GM12878 (cell line): Measurements from ENCODE around the gene TMEM40. TPM values are rescaled to one million over a fixed set of nuclear protein-coding genes. Genes with fewer than 3 reads are reported as not detected.
"Not testable (repeated sequence)": the region's sequence is repeated elsewhere in the genome, so short reads cannot be mapped to it uniquely, and the experiment has no call there.

Experiments used
- ATAC-seq: fragments of 200-7000 bp; cut with Tn5 transposase; 3 replicates; pipeline ENCODE4 v1.9.1; 2020; ENCODE audit warnings: mild to moderate bottlenecking, moderate library complexity
- BruUV-seq: library from RNA; stranded (reverse); fragments of 400-500 nt; replicated peaks from 2 replicates; lab custom pipeline; 2021; lab: Mats Ljungman, UMichigan
- CTCF ChIA-PET: fragments of 300-600 bp; sonication (Branson Sonifier 250); formaldehyde crosslinking; extraction: SDS; loops from one replicate; lab custom pipeline; 2021; ENCODE audit warnings: inconsistent platforms; lab: Yijun Ruan, JAX
- POLR2A ChIA-PET: fragments of 350-600 bp; formaldehyde crosslinking; extraction: SDS; loops from one replicate; lab custom pipeline; 2021; ENCODE audit warnings: inconsistent platforms; lab: Charles Lee
- RAD21 ChIA-PET: fragments of 300-600 bp; sonication (Branson Sonifier 250); formaldehyde crosslinking; loops from one replicate; lab custom pipeline; 2023; ENCODE audit warnings: antibody characterized with exemption; ENCODE audit not compliant: unreplicated experiment; lab: Charles Lee
- SMC1A ChIA-PET: fragments of 300-600 bp; sonication (Branson Sonifier 250); formaldehyde crosslinking; loops from one replicate; lab custom pipeline; 2023; ENCODE audit not compliant: unreplicated experiment, uncharacterized antibody; lab: Charles Lee
- DNase-seq: peaks from one replicate; pipeline ENCODE4 v3.0.0-alpha.2; 2011; ENCODE audit warnings: low read depth, low spot score
- FAIRE-seq: peaks from 3 replicates; lab custom pipeline; 2011; peaks lifted over from hg19 to GRCh38; lab: Jason Lieb, UNC
- H2AFZ ChIP-seq: 2 replicates; pipeline ENCODE4 v1.6.0; 2011; ENCODE audit warnings: low read depth, low read length, control low read depth; ENCODE audit not compliant: control insufficient read depth
- H3K27ac ChIP-seq: 2 replicates; pipeline ENCODE4 v1.5.1; 2011; ENCODE audit warnings: control low read depth; ENCODE audit not compliant: control insufficient read depth, insufficient read depth
- H3K27me3 ChIP-seq, 2 experiments: replicated peaks in 1 of 2; 2 replicates each; pipeline versions ENCODE4 v1.6.0 to v1.6.1; 2011; ENCODE audit warnings: low read length in 1 of 2; ENCODE audit not compliant: control insufficient read depth in 2 of 2, insufficient read depth in 2 of 2
- H3K36me3 ChIP-seq, 2 experiments: 2 replicates each; pipeline ENCODE4 v1.5.1; 2011; ENCODE audit warnings: low read length in 1 of 2; ENCODE audit not compliant: control insufficient read depth in 2 of 2, insufficient read depth in 2 of 2
- H3K4me1 ChIP-seq: 2 replicates; pipeline ENCODE4 v1.6.1; 2011; ENCODE audit warnings: mild to moderate bottlenecking, low read length, moderate library complexity, mixed read lengths; ENCODE audit not compliant: control insufficient read depth, insufficient read depth
- H3K4me2 ChIP-seq: 2 replicates; pipeline ENCODE4 v1.6.0; 2011; ENCODE audit warnings: control low read depth; ENCODE audit not compliant: control insufficient read depth, insufficient read depth
- H3K4me3 ChIP-seq: fragments of 200-600 bp; sonication (generic); 2 replicates; pipeline ENCODE4 v1.5.1; 2016
- H3K79me2 ChIP-seq: 2 replicates; pipeline ENCODE4 v1.6.0; 2011; ENCODE audit warnings: low read length; ENCODE audit not compliant: control insufficient read depth, insufficient read depth
- H3K9ac ChIP-seq: 2 replicates; pipeline ENCODE4 v1.8.0; 2011; ENCODE audit warnings: low read length, control low read depth, mixed read lengths; ENCODE audit not compliant: control insufficient read depth, insufficient read depth
- H3K9me3 ChIP-seq: replicated peaks from 3 replicates; pipeline ENCODE4 v1.5.1; 2011; ENCODE audit warnings: mild to moderate bottlenecking, low read length; ENCODE audit not compliant: control insufficient read depth, insufficient read depth
- H4K20me1 ChIP-seq: 2 replicates; pipeline ENCODE4 v1.6.0; 2011; ENCODE audit not compliant: control insufficient read depth, insufficient read depth
- CREM ChIP-seq: IDR thresholded peaks from 2 replicates; pipeline ENCODE4 v1.6.1; 2014; ENCODE audit warnings: antibody characterized with exemption, low read depth
- EZH2 ChIP-seq: IDR thresholded peaks from 2 replicates; pipeline ENCODE4 v1.6.1; 2012; ENCODE audit warnings: low read depth, mild to moderate bottlenecking, control low read depth, inconsistent platforms, low read length, borderline replicate concordance; ENCODE audit not compliant: control insufficient read depth
- FOXK2 ChIP-seq: fragments of 450-650 bp; IDR thresholded peaks from 2 replicates; pipeline ENCODE4 v1.6.1; 2017; ENCODE audit warnings: mild to moderate bottlenecking, moderate library complexity
- NFIC ChIP-seq: IDR thresholded peaks from 2 replicates; pipeline ENCODE4 v1.6.1; 2012; ENCODE audit warnings: low read depth, mild to moderate bottlenecking, inconsistent platforms, low read length, moderate library complexity
- WGBS: methylation state at CpG from one replicate; pipeline ENCODE4 v1.1.6; 2016; ENCODE audit warnings: low lambda C conversion rate; ENCODE audit not compliant: insufficient replicate concordance, insufficient coverage; ENCODE audit errors: missing lambda C conversion rate; 5-methylcytosine and 5-hydroxymethylcytosine counted together
- in situ Hi-C: fragments of 300-500 bp; cut with MboI; formaldehyde crosslinking; loops from 9 replicates; pipeline ENCODE4 v1.14.3; 2018; ENCODE audit warnings: mixed read lengths
- intact Hi-C: fragments of 100-400 bp; cut with micrococcal nuclease; formaldehyde crosslinking; loops from one replicate; pipeline ENCODE4 v1.14.2; 2022; ENCODE audit not compliant: unreplicated experiment
- polyA plus RNA-seq, 11 experiments: library from polyadenylated mRNA; depleted of rRNA in 4 of 11; unstranded in 6 of 11; stranded (reverse) in 5 of 11; fragments of >200 nt; fragmentation: Nextera tagmentation in 4 of 11; fragmentation: Illumina TruSeq in 1 of 11; extraction: Ambion mirVana in 4 of 11; extraction: Trizol in 1 of 11; gene quantifications; 1 replicate in 1 of 11; 2 replicates in 10 of 11; pipeline versions ENCODE4 v1.2.1 to v1.2.3, GENCODE V29; 2011 to 2016; ENCODE audit warnings: inconsistent platforms in 2 of 11, missing spikeins in 2 of 11, low read depth in 1 of 11
- total RNA-seq, 4 experiments: library from RNA; depleted of rRNA in 3 of 4; stranded (reverse); fragments of >200 nt in 3 of 4; fragmentation: Illumina TruSeq in 1 of 4; extraction: Trizol in 1 of 4; gene quantifications; 2 replicates each; pipeline versions ENCODE4 v1.2.1 to v1.2.3, GENCODE V29; 2013 to 2021

TMEM40 gene
- total and polyA plus RNA-seq, 10 of the 15 experiments (the other 5 are each of a cell fraction or from before 2014, with no cell fraction given): 0.10 to 0.46 (median 0.27) TPM; not detected in 3

DNA sequence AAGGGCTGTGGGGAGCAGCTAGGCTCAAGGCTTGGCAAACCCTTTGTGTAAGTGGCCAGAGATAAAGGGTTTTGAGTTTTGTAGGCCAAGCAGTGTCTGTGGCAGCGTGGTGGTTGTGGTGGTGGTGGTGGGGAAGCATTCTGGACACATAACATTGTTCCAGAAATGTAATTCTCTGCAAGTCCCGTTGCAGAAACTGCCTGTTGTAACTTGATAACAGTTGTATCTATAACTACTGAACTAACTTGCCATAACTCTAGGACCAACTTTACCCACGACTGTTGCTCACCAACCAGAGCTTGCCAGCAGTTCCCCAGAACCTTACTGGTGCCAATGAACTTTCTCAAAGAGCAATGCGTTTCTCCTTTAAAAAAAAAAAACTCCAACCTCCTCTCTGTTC lies 18.1 kb upstream of the TMEM40 start:
- intact Hi-C loops: no loop called here
- CTCF ChIA-PET: no interaction called here
- no peak for FAIRE-seq

DNA sequence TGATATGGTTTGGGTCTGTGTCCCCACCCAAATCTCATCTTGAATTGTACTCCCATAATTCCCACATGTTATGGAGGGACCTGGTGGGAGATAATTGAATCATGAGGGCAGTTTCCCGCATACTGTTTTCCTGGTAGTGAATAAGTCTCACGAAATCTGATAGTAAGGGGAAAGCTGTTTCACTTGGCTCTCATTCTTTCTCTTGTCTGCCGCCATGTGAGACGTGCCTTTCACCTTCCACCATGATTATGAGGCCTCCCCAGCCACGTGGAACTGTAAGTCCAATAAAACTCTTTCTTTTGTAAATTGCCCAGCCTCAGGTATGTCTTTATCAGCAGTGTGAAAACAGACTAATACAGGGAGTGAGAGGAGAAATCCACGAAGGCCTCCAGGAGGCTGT lies 16.9 kb upstream of the TMEM40 start:
- 33% methylated on average over 6 of the region's 6 CpGs for WGBS
- intact Hi-C loops, H3K79me2 ChIP-seq, H3K9ac ChIP-seq, H3K9me3 ChIP-seq, H3K4me1 ChIP-seq, BruUV-seq, POLR2A ChIA-PET, H3K4me3 ChIP-seq, ATAC-seq, SMC1A ChIA-PET, H3K36me3 ChIP-seq, H4K20me1 ChIP-seq, H2AFZ ChIP-seq, in situ Hi-C loops, DNase-seq, H3K27ac ChIP-seq, H3K27me3 ChIP-seq, H3K4me2 ChIP-seq, FAIRE-seq, RAD21 ChIA-PET: not testable (repeated sequence)
- CTCF ChIA-PET: interaction anchor here (1.2 kb wide), 1 partner anchor 11 kb away, joined by 3 read pairs; no protein-coding TSS in a partner anchor

More for the DNA sequence above, 18.1 kb upstream of the TMEM40 start:
- BruUV-seq: no TSS peak
- DNase-seq (no peak), ATAC-seq (no peak)
- H3K4me3 ChIP-seq: no peak overlapping the region
- ChIA-PET POLR2A (no interaction called here), RAD21 (no interaction called here), SMC1A (no interaction called here)
- peaks cover 7% of the 10 kb centered on the region; the same call in 2 of the 3 replicates for H3K9me3 ChIP-seq
- in situ Hi-C loops: no loop called here
- H3K4me1 ChIP-seq: no peaks in the 10 kb centered on the region
- no peaks in the 10 kb centered on the region; a peak in 2 of 4 replicates for H3K27me3 ChIP-seq
- no peak for TF ChIP-seq NFIC
- no peak for TF ChIP-seq EZH2
- no peak for TF ChIP-seq FOXK2
- TF ChIP-seq CREM: no peak
- H2AFZ ChIP-seq: no peak overlapping the region
- no peaks in the 10 kb centered on the region for H3K36me3 ChIP-seq
- H3K79me2 ChIP-seq: no peaks in the 10 kb centered on the region
- no peaks in the 10 kb centered on the region for H4K20me1 ChIP-seq
- H3K9ac ChIP-seq: no peak overlapping the region
- no peak overlapping the region for H3K4me2 ChIP-seq
- no peak overlapping the region for H3K27ac ChIP-seq
- 31% methylated on average over 4 of the region's 4 CpGs for WGBS
